GM21447 (cell line): ENCODE results near the gene PTPRE.

Source experiments
- ATAC-seq: cut with Tn5 transposase; IDR thresholded peaks from one replicate; pipeline ENCODE4 v1.9.1; 2021; ENCODE audit not compliant: unreplicated experiment

Gene PTPRE

GRCh38 chr10:127906548-127907377 is at the start of gene PTPRE:
PTPRE (plus strand) TSS chr10:127907103; CDS start chr10:128040882, 133,779 bp downstream.
- ATAC-seq, result peak; percentile 77

- ATAC-seq, result no peak
These were observed 46.3 kb upstream of the PTPRE start for GRCh38 chr10:127860592-127860991.

- ATAC-seq, result no peak
These were observed 43.6 kb upstream of the PTPRE start for GRCh38 chr10:127863231-127863825.

GRCh38 chr10:127866276-127867013 is 40.5 kb upstream of the PTPRE start:
- no peak for ATAC-seq

GRCh38 chr10:127867805-127868204 is 39.1 kb upstream of the PTPRE start:
- no peak for ATAC-seq

GRCh38 chr10:127869329-127869728 is 37.6 kb upstream of the PTPRE start:
- no peak for ATAC-seq

- no peak for ATAC-seq
These were observed 35.3 kb upstream of the PTPRE start for GRCh38 chr10:127871631-127872010.

GRCh38 chr10:127872011-127872761 is 34.7 kb upstream of the PTPRE start:
- ATAC-seq, result no peak

- ATAC-seq, result no peak
These were observed 33.9 kb upstream of the PTPRE start for GRCh38 chr10:127872871-127873600.

- ATAC-seq, result no peak
These were observed 32.9 kb upstream of the PTPRE start for GRCh38 chr10:127873901-127874470.

- no peak for ATAC-seq
These were observed 32.0 kb upstream of the PTPRE start for GRCh38 chr10:127874671-127875448.

GRCh38 chr10:127875449-127875765 is 31.5 kb upstream of the PTPRE start:
- ATAC-seq, result no peak

GRCh38 chr10:127875916-127876315 is 31.0 kb upstream of the PTPRE start:
- no peak for ATAC-seq

GRCh38 chr10:127877116-127877515 is 29.8 kb upstream of the PTPRE start:
- no peak for ATAC-seq

GRCh38 chr10:127877699-127878098 is 29.2 kb upstream of the PTPRE start:
- ATAC-seq, result no peak

- ATAC-seq, result no peak
These were observed 28.3 kb upstream of the PTPRE start for GRCh38 chr10:127878475-127879055.

GRCh38 chr10:127880557-127880956 is 26.3 kb upstream of the PTPRE start:
- ATAC-seq, result no peak

- ATAC-seq, result no peak
These were observed 25.6 kb upstream of the PTPRE start for GRCh38 chr10:127881262-127881661.

GRCh38 chr10:127882391-127882790 is 24.5 kb upstream of the PTPRE start:
- ATAC-seq, result no peak
